ENCODE data around the gene RABAC1. TPM values are rescaled to one million over a fixed set of nuclear protein-coding genes. Genes with fewer than 3 reads are reported as not detected.

The RABAC1 gene
- total and polyA plus RNA-seq, 9 of the 15 experiments (the other 6 are each of a cell fraction or from before 2014, with no cell fraction given), result 2.4 to 28.1 (median 9.3) TPM

DNA sequence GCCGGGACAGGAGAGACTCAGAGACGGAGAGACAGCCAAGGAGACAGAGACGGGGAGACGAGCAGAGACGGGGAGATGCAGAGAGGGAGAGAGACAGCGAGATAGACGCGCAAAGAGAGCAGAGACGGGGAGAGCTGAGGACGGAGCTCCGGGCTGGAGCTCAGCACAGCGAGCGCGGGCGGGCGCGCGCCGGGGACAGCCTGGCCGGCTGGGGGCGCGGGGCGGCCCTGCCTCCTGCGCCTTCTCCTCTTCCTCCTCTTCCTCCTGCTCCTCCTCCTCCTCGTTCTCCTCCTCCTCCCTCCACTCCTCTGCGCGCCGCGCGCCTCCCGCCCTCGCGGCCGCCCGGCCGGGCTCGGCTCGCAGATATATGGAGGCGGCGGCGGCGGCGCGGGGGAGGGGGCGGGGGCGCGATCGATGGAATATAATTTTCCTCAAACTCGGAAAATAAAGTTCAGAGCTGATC lies 30.9 kb downstream of the RABAC1 start, which contains the start of gene ERFL (continued):
- TF ChIP-seq NFE2L1 (tag; IDR thresholded peaks at IDR 0.05; ENCODE audit: borderline replicate concordance, low read depth) (no peak), RB1 (IDR thresholded peaks at IDR 0.05; ENCODE audit: low read depth) (peak; percentile 82; the same call in 1 of the 2 replicates), CEBPG (CRISPR knock-in tag; IDR thresholded peaks at IDR 0.05) (no peak), CEBPG (tag; conservative IDR thresholded peaks at IDR 0.05 in 1 of 2, IDR thresholded peaks at IDR 0.05 in 1 of 2) (no peak), CAMTA2 (CRISPR knock-in tag; conservative IDR thresholded peaks at IDR 0.05) (no peak), ZBTB34 (CRISPR knock-in tag; IDR thresholded peaks at IDR 0.05) (no peak), HCFC1 (IDR thresholded peaks at IDR 0.05; ENCODE audit: low read depth, low read length) (no peak; the same call in 1 of the 2 replicates), TRIM28 (IDR thresholded peaks at IDR 0.05) (no peak), HNRNPLL (IDR thresholded peaks at IDR 0.05; ENCODE audit: low read depth, low read length, poor library complexity, severe bottlenecking) (peak; percentile 30), ELF1 (tag; IDR thresholded peaks at IDR 0.05) (no peak), ARID1B (IDR thresholded peaks at IDR 0.05) (no peak), TAF9B (IDR thresholded peaks at IDR 0.05; ENCODE audit: partially characterized antibody) (no peak), KLF13 (tag; IDR thresholded peaks at IDR 0.05; ENCODE audit: borderline replicate concordance, low read depth) (no peak), CBX2 (IDR thresholded peaks at IDR 0.05; ENCODE audit: insufficient read depth, low read length, poor library complexity, severe bottlenecking) (no peak), NFXL1 (CRISPR knock-in tag; IDR thresholded peaks at IDR 0.05) (no peak), MAFG (tag; conservative IDR thresholded peaks at IDR 0.05) (no peak)
- TF ChIP-seq, protein P1, sequence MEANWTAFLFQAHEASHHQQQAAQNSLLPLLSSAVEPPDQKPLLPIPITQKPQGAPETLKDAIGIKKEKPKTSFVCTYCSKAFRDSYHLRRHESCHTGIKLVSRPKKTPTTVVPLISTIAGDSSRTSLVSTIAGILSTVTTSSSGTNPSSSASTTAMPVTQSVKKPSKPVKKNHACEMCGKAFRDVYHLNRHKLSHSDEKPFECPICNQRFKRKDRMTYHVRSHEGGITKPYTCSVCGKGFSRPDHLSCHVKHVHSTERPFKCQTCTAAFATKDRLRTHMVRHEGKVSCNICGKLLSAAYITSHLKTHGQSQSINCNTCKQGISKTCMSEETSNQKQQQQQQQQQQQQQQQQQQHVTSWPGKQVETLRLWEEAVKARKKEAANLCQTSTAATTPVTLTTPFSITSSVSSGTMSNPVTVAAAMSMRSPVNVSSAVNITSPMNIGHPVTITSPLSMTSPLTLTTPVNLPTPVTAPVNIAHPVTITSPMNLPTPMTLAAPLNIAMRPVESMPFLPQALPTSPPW (CRISPR knock-in tag; IDR thresholded peaks at IDR 0.05), result peak; percentile 80
- TF ChIP-seq, protein P2, sequence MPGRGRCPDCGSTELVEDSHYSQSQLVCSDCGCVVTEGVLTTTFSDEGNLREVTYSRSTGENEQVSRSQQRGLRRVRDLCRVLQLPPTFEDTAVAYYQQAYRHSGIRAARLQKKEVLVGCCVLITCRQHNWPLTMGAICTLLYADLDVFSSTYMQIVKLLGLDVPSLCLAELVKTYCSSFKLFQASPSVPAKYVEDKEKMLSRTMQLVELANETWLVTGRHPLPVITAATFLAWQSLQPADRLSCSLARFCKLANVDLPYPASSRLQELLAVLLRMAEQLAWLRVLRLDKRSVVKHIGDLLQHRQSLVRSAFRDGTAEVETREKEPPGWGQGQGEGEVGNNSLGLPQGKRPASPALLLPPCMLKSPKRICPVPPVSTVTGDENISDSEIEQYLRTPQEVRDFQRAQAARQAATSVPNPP (IDR thresholded peaks at IDR 0.05; ENCODE audit: borderline replicate concordance, insufficient read depth, insufficient read length), result no peak
- TF ChIP-seq, protein P3, sequence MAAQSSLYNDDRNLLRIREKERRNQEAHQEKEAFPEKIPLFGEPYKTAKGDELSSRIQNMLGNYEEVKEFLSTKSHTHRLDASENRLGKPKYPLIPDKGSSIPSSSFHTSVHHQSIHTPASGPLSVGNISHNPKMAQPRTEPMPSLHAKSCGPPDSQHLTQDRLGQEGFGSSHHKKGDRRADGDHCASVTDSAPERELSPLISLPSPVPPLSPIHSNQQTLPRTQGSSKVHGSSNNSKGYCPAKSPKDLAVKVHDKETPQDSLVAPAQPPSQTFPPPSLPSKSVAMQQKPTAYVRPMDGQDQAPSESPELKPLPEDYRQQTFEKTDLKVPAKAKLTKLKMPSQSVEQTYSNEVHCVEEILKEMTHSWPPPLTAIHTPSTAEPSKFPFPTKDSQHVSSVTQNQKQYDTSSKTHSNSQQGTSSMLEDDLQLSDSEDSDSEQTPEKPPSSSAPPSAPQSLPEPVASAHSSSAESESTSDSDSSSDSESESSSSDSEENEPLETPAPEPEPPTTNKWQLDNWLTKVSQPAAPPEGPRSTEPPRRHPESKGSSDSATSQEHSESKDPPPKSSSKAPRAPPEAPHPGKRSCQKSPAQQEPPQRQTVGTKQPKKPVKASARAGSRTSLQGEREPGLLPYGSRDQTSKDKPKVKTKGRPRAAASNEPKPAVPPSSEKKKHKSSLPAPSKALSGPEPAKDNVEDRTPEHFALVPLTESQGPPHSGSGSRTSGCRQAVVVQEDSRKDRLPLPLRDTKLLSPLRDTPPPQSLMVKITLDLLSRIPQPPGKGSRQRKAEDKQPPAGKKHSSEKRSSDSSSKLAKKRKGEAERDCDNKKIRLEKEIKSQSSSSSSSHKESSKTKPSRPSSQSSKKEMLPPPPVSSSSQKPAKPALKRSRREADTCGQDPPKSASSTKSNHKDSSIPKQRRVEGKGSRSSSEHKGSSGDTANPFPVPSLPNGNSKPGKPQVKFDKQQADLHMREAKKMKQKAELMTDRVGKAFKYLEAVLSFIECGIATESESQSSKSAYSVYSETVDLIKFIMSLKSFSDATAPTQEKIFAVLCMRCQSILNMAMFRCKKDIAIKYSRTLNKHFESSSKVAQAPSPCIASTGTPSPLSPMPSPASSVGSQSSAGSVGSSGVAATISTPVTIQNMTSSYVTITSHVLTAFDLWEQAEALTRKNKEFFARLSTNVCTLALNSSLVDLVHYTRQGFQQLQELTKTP (IDR thresholded peaks at IDR 0.05; ENCODE audit: low read depth in 1 of 2, partially characterized antibody in 2 of 2), result no peak
